Activated CD8-positive, alpha-beta memory T cell treated with anti-CD3 and anti-CD28 coated beads, Interleukin-2, amount 50 U/mL, for 4 hours (primary cell): ENCODE results near the gene SAFB.

Experiments
- DNase-seq: peaks from one replicate; pipeline ENCODE4 v3.0.0-alpha.2; 2020

Gene SAFB

GRCh38 chr19:5628919-5629481, 6.1 kb downstream of the SAFB start:
- no peak for DNase-seq

- DNase-seq: no peak
Observed at GRCh38 chr19:5631567-5632240, 8.8 kb downstream of the SAFB start.

GRCh38 chr19:5632241-5632612, 9.3 kb downstream of the SAFB start:
- DNase-seq: no peak

- no peak for DNase-seq
Observed at GRCh38 chr19:5632657-5633056, 9.8 kb downstream of the SAFB start.

- no peak for DNase-seq
Observed at GRCh38 chr19:5635427-5635826, 12.5 kb downstream of the SAFB start.

- DNase-seq: no peak
Observed at GRCh38 chr19:5637971-5638370, 15.1 kb downstream of the SAFB start.

- DNase-seq: no peak
Observed at GRCh38 chr19:5641171-5641570, 18.3 kb downstream of the SAFB start.

- no peak for DNase-seq
Observed at GRCh38 chr19:5642204-5642603, 19.3 kb downstream of the SAFB start.

GRCh38 chr19:5643060-5643459, 20.2 kb downstream of the SAFB start:
- no peak for DNase-seq

- no peak for DNase-seq
Observed at GRCh38 chr19:5644037-5644436, 21.2 kb downstream of the SAFB start.

GRCh38 chr19:5645409-5645808, 22.5 kb downstream of the SAFB start:
- no peak for DNase-seq

GRCh38 chr19:5646703-5647102, 23.8 kb downstream of the SAFB start:
- DNase-seq: no peak

GRCh38 chr19:5648464-5648863, 25.6 kb downstream of the SAFB start:
- no peak for DNase-seq

- DNase-seq: no peak
Observed at GRCh38 chr19:5651361-5651760, 28.5 kb downstream of the SAFB start.

- DNase-seq: no peak
Observed at GRCh38 chr19:5652261-5652660, 29.4 kb downstream of the SAFB start.

GRCh38 chr19:5654931-5655330, 32.0 kb downstream of the SAFB start:
- DNase-seq: no peak

GRCh38 chr19:5655412-5655811, 32.5 kb downstream of the SAFB start:
- no peak for DNase-seq

GRCh38 chr19:5661483-5661882, 38.6 kb downstream of the SAFB start:
- DNase-seq: no peak

GRCh38 chr19:5663904-5664303, 41.0 kb downstream of the SAFB start:
- DNase-seq: no peak

GRCh38 chr19:5664515-5664914, 41.6 kb downstream of the SAFB start:
- DNase-seq: no peak

- no peak for DNase-seq
Observed at GRCh38 chr19:5665781-5666513, 43.1 kb downstream of the SAFB start.

- no peak for DNase-seq
Observed at GRCh38 chr19:5666921-5667610, 44.2 kb downstream of the SAFB start.

GRCh38 chr19:5667751-5668271, 44.9 kb downstream of the SAFB start:
- no peak for DNase-seq

GRCh38 chr19:5669212-5669611, 46.3 kb downstream of the SAFB start:
- DNase-seq: no peak
